WERI-Rb-1 (cell line): ENCODE measurements around the gene MYD88.

Experiments
- DNase-seq: peaks from one replicate; pipeline ENCODE4 v3.0.0-alpha.2; 2020
- H3K27ac ChIP-seq: fragments of 250-450 bp; sonication (Bioruptor Pico); 2 replicates; pipeline ENCODE4 v1.5.1; 2020; ENCODE audit warnings: mild to moderate bottlenecking, moderate library complexity
- H3K27me3 ChIP-seq: fragments of 250-450 bp; sonication (Bioruptor Pico); 2 replicates; pipeline ENCODE4 v1.5.1; 2021; ENCODE audit warnings: mild to moderate bottlenecking, low read depth, moderate library complexity; ENCODE audit not compliant: insufficient read depth, severe bottlenecking
- H3K36me3 ChIP-seq: fragments of 250-450 bp; sonication (Bioruptor Pico); 2 replicates; pipeline ENCODE4 v1.5.1; 2020; ENCODE audit warnings: mild to moderate bottlenecking, moderate library complexity
- H3K4me3 ChIP-seq: 2 replicates; pipeline ENCODE4 v1.5.1; 2011; ENCODE audit warnings: low read depth, mild to moderate bottlenecking, control low read depth, low read length
- H3K9me3 ChIP-seq: fragments of 250-450 bp; sonication (Bioruptor Pico); 2 replicates; pipeline ENCODE4 v1.5.1; 2021; ENCODE audit warnings: mild to moderate bottlenecking, moderate library complexity; ENCODE audit not compliant: severe bottlenecking
- TF ChIP-seq, protein P1 (sequence below): IDR thresholded peaks from 2 replicates; pipeline ENCODE4 v1.5.1; 2011; ENCODE audit warnings: low read depth, mild to moderate bottlenecking, control low read depth, inconsistent platforms, low read length

MYD88 gene

DNA sequence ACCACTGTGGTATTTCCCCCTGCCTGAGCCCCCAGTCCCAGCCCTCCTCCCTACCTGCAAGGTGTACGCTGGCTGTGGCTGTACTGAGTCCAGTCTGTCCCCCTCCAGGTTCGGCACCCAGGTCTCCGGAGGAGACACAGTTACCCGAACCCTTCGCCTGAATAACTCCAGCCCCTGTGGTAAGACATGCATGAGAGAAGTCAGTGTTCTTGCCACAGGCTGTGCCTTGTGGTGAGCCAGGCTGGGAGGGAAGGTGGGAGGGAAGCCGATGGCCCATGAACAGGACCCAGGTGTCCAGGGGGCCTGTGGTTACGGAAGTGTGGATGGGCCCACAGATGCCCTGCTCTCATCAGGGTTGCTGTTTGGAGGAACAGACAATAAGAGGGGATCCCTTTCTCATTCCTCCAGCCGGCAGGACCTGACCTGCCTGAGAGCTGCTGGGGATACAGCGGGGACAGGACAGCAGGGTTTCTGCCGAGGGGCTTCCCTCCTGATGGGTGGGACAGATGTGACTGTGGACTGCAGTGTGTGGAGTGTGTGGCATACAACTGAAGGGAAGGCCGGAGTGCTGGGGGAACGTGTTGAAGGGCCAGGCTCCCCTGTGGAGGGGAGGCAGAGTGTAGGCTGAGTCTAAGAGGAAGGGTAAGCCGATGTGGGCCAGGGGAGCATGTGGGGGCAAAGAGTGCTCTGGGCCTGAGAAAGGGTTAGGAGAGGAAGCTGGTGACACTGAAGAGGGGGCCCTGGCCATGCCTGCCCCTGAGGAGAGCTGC is 23.4 kb upstream of the MYD88 start:
- no peak for DNase-seq
- TF ChIP-seq, protein P1, sequence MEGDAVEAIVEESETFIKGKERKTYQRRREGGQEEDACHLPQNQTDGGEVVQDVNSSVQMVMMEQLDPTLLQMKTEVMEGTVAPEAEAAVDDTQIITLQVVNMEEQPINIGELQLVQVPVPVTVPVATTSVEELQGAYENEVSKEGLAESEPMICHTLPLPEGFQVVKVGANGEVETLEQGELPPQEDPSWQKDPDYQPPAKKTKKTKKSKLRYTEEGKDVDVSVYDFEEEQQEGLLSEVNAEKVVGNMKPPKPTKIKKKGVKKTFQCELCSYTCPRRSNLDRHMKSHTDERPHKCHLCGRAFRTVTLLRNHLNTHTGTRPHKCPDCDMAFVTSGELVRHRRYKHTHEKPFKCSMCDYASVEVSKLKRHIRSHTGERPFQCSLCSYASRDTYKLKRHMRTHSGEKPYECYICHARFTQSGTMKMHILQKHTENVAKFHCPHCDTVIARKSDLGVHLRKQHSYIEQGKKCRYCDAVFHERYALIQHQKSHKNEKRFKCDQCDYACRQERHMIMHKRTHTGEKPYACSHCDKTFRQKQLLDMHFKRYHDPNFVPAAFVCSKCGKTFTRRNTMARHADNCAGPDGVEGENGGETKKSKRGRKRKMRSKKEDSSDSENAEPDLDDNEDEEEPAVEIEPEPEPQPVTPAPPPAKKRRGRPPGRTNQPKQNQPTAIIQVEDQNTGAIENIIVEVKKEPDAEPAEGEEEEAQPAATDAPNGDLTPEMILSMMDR, result no peak

DNA sequence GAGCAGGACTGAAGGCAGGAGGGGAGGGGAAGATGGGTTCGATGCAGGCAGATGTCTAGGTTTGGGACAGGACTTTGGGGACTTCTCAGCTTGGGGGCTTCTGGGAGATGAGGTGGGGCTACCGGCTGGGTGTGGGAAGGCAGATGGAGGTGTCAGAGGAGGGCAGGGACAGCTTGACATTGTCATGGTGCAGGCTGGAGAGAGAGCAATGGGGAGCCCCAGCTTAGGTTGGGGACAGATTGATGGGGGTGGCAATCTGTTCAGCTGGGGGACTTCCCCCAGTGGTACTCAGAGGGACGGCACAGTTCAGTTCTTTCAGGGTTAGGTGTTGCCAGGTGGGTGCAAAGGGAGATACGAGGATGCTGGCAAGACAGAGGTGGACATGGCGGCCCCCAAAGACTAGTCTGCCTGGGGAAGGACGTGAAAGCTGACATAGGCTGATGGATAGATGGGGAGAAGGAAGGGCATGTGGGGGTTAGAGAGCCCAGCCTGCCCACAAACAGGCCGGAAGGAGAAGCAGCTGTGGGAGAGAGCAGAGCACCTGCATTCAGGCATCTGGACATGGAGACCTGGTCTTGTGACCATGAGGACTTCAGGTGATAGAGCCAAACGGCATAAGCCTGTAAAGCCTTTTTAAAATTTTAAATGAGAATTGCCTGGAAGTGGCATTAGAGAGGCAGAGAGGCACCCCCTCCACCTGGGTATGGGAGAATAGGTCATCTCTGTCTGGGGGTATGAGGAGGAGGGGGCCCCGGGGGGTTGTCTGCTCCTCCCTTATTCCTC is 22.6 kb upstream of the MYD88 start:
- TF ChIP-seq, protein P1, result no peak
- H3K27me3 ChIP-seq, result no peaks in the 10 kb centered on the region
- no peak for DNase-seq
- H3K9me3 ChIP-seq, result no peaks in the 10 kb centered on the region
- peaks cover 2% of the 10 kb centered on the region; the same call in 1 of the 2 replicates for H3K36me3 ChIP-seq
- H3K4me3 ChIP-seq, result no peak overlapping the region
- no peak overlapping the region for H3K27ac ChIP-seq

More for the DNA sequence above, 23.4 kb upstream of the MYD88 start:
- Histone ChIP-seq H3K27me3 (no peaks in the 10 kb centered on the region), H3K9me3 (no peaks in the 10 kb centered on the region), H3K4me3 (no peak overlapping the region), H3K36me3 (no peaks in the 10 kb centered on the region), H3K27ac (no peak overlapping the region)

DNA sequence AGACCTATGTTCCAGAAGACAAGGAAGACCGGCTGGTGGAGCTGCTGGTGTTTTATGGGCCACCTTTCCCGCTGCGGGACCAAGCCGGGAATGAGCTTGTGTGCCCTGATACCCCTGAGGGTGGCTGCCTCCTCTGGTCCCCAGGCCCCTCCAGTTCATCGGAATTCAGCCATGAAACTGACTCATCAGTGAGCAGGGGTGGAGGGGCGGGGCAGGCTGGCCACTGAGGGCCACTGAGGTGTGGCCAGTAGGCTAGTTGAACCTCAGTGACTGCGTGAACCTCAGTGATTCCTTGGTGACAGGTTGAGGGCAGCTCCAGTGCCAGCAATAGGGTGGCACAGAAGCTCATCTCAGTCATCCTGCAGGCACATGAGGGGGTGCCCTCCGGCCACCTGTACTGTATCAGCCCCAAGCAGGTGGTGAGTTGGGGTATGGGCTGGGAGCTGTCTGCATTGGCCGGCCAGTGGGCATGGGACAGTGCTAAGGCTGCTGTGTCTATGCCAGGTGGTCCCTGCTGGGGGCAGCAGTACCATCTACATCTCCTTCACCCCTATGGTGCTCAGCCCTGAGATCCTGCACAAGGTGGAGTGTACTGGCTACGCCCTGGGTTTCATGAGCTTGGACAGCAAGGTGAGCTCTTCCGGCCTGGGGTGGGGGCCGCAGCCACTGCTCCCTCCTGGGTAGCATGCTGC is 21.8 kb upstream of the MYD88 start:
- Histone ChIP-seq H3K27me3 (no peaks in the 10 kb centered on the region), H3K27ac (no peak overlapping the region), H3K36me3 (peaks cover 7% of the 10 kb centered on the region; the same call in 1 of the 2 replicates), H3K4me3 (no peak overlapping the region), H3K9me3 (no peaks in the 10 kb centered on the region)
- TF ChIP-seq, protein P1, result peak; percentile 32; the same call in 1 of the 2 replicates
- DNase-seq, result no peak

DNA sequence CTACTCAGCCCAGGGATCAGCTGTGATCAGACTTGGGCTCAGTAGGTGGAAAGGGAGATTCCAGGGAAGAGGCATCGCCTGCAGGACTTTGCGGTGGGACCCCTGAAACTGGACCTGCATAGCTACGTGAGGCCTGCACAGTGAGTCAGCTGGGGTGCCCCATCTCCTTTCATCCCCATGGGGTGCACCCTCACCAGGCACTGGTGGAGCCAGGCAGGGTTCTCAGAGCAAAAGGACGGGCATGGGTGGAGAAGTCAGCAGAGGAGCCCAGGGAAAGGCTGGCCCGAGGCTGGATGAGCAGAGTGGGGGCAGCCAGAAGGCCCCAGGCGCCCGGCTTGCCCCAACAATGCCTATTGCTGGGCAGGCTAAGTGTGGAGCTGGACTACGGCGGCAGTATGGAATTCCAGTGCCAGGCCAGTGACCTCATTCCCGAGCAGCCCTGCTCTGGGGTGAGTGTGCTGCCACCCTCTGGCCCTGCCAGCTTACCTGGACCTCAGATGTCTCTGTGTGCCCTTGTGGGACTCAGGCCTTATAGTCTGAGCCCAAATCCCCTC is 21.2 kb upstream of the MYD88 start:
- Histone ChIP-seq H3K27ac (no peak overlapping the region), H3K27me3 (no peaks in the 10 kb centered on the region), H3K9me3 (no peaks in the 10 kb centered on the region), H3K4me3 (no peak overlapping the region), H3K36me3 (peaks cover 8% of the 10 kb centered on the region; the same call in 1 of the 2 replicates)
- TF ChIP-seq, protein P1, result no peak
- DNase-seq, result no peak

DNA sequence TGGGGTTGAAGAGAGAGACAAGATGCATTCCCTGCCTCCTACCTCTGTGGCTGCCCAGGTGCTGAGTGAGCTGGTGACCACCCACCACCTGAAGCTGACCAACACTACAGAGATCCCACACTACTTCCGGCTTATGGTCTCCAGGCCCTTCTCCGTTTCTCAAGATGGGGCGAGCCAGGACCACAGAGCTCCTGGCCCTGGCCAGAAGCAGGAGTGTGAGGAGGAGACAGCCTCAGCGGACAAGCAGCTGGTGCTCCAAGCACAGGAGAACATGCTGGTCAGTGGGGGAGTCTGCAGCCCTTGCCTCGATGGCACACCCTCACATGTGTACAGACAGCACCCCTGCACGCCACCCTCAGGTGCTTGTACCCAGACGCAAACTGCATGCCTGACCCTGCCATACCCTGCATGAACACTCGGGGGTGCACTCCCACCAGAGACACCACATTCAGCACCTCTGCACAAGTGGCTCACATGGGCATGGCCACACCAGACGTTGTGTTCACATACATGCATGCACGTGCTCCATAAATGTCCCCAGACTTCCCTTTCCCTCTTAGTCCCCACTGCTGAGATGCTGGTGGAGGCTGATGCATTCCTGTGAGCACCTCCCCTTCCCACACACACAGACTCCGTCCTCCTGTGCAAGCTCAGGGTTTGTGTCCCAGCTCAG is 20.6 kb upstream of the MYD88 start:
- Histone ChIP-seq H3K36me3 (peaks cover 12% of the 10 kb centered on the region), H3K27ac (no peak overlapping the region), H3K27me3 (no peaks in the 10 kb centered on the region), H3K4me3 (no peak overlapping the region), H3K9me3 (no peaks in the 10 kb centered on the region)
- peak; percentile 78 for DNase-seq
- TF ChIP-seq, protein P1, result peak; percentile 96
